ENCODE data around the gene FAM217A.

FAM217A gene

DNA sequence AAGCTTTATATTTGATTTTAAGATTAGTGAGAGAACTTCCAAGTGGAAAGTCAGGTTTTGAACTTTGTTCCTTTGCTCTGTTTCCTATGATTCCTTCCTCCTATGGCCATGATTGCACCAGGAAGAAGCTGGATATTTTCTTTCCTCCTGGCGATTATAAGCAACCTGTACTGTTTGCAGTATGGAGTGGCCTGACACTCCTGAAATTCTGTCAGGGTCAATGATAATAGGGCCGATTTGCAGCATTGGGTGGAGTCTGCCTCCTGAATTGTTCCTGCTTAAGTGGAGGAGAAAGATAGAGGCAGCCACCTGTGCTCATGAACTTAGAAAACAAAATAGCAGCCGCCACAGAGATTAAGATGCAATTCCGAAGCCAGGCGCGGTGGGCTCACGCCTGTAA, 9.8 kb upstream of the FAM217A start:
- no peak for DNase-seq (ENCODE audit: low read depth in 1 of 2, low spot score in 1 of 2)
- Histone ChIP-seq H3K27ac (replicated peaks) (no peak overlapping the region), H3K27me3 (ENCODE audit: insufficient read depth, poor library complexity, severe bottlenecking) (no peaks in the 10 kb centered on the region), H3K4me3 (replicated peaks; ENCODE audit: insufficient read depth, low read length) (no peak overlapping the region)
- TF ChIP-seq SPI1 (IDR thresholded peaks at IDR 0.05; ENCODE audit: borderline replicate concordance, low read depth): no peak
- no peak for TF ChIP-seq POLR2AphosphoS5 (IDR thresholded peaks at IDR 0.05; ENCODE audit: low read depth)
- TF ChIP-seq, protein P1, sequence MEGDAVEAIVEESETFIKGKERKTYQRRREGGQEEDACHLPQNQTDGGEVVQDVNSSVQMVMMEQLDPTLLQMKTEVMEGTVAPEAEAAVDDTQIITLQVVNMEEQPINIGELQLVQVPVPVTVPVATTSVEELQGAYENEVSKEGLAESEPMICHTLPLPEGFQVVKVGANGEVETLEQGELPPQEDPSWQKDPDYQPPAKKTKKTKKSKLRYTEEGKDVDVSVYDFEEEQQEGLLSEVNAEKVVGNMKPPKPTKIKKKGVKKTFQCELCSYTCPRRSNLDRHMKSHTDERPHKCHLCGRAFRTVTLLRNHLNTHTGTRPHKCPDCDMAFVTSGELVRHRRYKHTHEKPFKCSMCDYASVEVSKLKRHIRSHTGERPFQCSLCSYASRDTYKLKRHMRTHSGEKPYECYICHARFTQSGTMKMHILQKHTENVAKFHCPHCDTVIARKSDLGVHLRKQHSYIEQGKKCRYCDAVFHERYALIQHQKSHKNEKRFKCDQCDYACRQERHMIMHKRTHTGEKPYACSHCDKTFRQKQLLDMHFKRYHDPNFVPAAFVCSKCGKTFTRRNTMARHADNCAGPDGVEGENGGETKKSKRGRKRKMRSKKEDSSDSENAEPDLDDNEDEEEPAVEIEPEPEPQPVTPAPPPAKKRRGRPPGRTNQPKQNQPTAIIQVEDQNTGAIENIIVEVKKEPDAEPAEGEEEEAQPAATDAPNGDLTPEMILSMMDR (IDR thresholded peaks at IDR 0.05; ENCODE audit: insufficient read depth, low read length): no peak
- TF ChIP-seq, protein P2, sequence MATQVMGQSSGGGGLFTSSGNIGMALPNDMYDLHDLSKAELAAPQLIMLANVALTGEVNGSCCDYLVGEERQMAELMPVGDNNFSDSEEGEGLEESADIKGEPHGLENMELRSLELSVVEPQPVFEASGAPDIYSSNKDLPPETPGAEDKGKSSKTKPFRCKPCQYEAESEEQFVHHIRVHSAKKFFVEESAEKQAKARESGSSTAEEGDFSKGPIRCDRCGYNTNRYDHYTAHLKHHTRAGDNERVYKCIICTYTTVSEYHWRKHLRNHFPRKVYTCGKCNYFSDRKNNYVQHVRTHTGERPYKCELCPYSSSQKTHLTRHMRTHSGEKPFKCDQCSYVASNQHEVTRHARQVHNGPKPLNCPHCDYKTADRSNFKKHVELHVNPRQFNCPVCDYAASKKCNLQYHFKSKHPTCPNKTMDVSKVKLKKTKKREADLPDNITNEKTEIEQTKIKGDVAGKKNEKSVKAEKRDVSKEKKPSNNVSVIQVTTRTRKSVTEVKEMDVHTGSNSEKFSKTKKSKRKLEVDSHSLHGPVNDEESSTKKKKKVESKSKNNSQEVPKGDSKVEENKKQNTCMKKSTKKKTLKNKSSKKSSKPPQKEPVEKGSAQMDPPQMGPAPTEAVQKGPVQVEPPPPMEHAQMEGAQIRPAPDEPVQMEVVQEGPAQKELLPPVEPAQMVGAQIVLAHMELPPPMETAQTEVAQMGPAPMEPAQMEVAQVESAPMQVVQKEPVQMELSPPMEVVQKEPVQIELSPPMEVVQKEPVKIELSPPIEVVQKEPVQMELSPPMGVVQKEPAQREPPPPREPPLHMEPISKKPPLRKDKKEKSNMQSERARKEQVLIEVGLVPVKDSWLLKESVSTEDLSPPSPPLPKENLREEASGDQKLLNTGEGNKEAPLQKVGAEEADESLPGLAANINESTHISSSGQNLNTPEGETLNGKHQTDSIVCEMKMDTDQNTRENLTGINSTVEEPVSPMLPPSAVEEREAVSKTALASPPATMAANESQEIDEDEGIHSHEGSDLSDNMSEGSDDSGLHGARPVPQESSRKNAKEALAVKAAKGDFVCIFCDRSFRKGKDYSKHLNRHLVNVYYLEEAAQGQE (IDR thresholded peaks at IDR 0.05; ENCODE audit: insufficient replicate concordance, low read depth): no peak
- TF ChIP-seq GABPA (IDR thresholded peaks at IDR 0.05; ENCODE audit: low read depth): no peak

DNA sequence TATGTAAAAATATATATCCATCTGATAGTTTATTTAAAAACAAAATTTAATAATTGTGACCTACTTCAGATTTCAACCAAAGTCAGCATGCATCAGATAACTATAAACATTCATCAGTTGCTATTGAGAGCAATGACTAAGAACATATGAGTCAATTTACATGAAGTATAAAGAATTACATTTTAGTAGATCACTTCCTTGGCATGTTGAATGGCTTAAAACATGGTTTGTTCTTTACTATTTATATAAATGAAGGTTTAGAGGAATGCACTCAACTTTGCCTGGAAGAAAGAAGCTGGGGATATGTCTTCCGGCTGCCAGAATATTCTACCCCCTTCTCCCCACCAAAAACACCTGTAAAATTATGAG, 6.4 kb upstream of the FAM217A start:
- DNase-seq (ENCODE audit: low read depth in 1 of 2, low spot score in 1 of 2): no peak
- H3K27me3 ChIP-seq (ENCODE audit: insufficient read depth, poor library complexity, severe bottlenecking): no peaks in the 10 kb centered on the region
- no peak overlapping the region for H3K27ac ChIP-seq (replicated peaks)
- TF ChIP-seq, protein P1 (IDR thresholded peaks at IDR 0.05; ENCODE audit: insufficient read depth, low read length): no peak
- TF ChIP-seq POLR2AphosphoS5 (IDR thresholded peaks at IDR 0.05; ENCODE audit: low read depth): no peak
- TF ChIP-seq, protein P2 (IDR thresholded peaks at IDR 0.05; ENCODE audit: insufficient replicate concordance, low read depth): no peak
- no peak for TF ChIP-seq SPI1 (IDR thresholded peaks at IDR 0.05; ENCODE audit: borderline replicate concordance, low read depth)
- no peak for TF ChIP-seq GABPA (IDR thresholded peaks at IDR 0.05; ENCODE audit: low read depth)
- no peak overlapping the region for H3K4me3 ChIP-seq (replicated peaks; ENCODE audit: insufficient read depth, low read length)

DNA sequence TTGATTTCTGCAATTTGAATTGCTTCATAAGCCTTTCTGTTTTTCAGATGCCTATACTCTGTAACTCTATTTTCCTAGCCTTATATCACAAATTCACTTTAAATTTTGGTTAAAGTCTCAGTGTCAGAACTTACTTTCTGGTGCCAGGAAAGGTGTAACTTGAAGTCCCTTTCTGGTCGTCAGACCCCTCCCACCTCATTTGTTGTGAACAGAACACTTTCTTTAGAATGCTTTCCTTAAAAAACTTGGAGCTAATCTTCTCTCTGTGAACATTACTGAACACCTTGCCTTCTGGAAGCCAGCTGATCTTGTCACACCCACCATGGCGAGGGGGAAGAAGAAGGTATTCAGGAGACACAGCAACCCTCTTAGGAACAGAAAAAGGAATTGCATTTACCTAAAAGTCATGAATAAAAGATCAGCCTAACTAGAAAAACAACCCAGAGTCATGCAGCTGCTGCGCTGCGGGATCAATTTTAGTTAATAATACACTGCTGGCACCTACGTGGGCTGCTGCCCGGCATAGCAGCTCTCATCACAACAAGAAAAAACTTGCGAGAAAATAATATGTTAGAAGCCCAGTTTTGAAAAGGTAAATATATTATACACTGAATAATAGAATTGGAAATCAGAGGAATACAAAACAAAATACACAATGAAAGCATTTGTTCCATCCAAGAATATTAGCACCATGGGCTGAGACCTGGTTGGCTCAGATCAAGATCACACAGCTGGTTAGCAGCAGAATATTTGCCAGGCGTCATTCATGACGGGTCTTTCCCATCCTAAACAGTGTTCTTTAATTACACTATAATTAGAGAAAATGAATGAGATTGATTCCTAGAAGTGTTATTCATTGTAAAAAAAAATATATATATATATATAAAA, 5.8 kb upstream of the FAM217A start:
- DNase-seq (ENCODE audit: low read depth in 1 of 2, low spot score in 1 of 2): no peak
- Histone ChIP-seq H3K27ac (replicated peaks) (no peak overlapping the region), H3K4me3 (replicated peaks; ENCODE audit: insufficient read depth, low read length) (no peak overlapping the region), H3K27me3 (ENCODE audit: insufficient read depth, poor library complexity, severe bottlenecking) (no peaks in the 10 kb centered on the region)
- TF ChIP-seq, protein P1 (IDR thresholded peaks at IDR 0.05; ENCODE audit: insufficient read depth, low read length): no peak
- TF ChIP-seq, protein P2 (IDR thresholded peaks at IDR 0.05; ENCODE audit: insufficient replicate concordance, low read depth): no peak
- TF ChIP-seq POLR2AphosphoS5 (IDR thresholded peaks at IDR 0.05; ENCODE audit: low read depth): no peak
- no peak for TF ChIP-seq SPI1 (IDR thresholded peaks at IDR 0.05; ENCODE audit: borderline replicate concordance, low read depth)
- no peak for TF ChIP-seq GABPA (IDR thresholded peaks at IDR 0.05; ENCODE audit: low read depth)

All from HL-60 (cell line).